OCI-LY7 (cell line): ENCODE results near the gene PLD4. TPM values are rescaled to one million over a fixed set of nuclear protein-coding genes. Genes with fewer than 3 reads are reported as not detected.

Source experiments
- BruUV-seq: library from RNA; stranded (reverse); fragments of 400-500 nt; replicated peaks from 2 replicates; lab custom pipeline; 2021; lab: Mats Ljungman, UMichigan
- CTCF ChIA-PET: fragments of 300-600 bp; sonication (Branson Sonifier 250); formaldehyde crosslinking; loops from one replicate; lab custom pipeline; 2022; ENCODE audit warnings: antibody characterized with exemption; ENCODE audit not compliant: unreplicated experiment; lab: Charles Lee
- POLR2A ChIA-PET: fragments of 300-600 bp; sonication (Branson Sonifier 250); formaldehyde crosslinking; loops from one replicate; lab custom pipeline; 2022; ENCODE audit warnings: antibody characterized with exemption; lab: Charles Lee
- DNase-seq: peaks from one replicate; pipeline ENCODE4 v3.0.0-alpha.2; 2015; ENCODE audit warnings: low spot score
- H2AFZ ChIP-seq: fragments of 200-600 bp; sonication (generic), shearing (Covaris generic); 2 replicates; pipeline ENCODE4 v1.6.1; 2014; ENCODE audit warnings: mild to moderate bottlenecking, antibody characterized with exemption, low read length, moderate library complexity
- H3K27ac ChIP-seq: fragments of 200-600 bp; sonication (generic); 2 replicates; pipeline ENCODE4 v1.5.1; 2014; ENCODE audit warnings: mixed run types, low read depth, mild to moderate bottlenecking, moderate library complexity, low read length, inconsistent platforms; ENCODE audit not compliant: poor library complexity, severe bottlenecking
- H3K36me3 ChIP-seq: fragments of 200-600 bp; sonication (generic); 2 replicates; pipeline ENCODE4 v1.6.1; 2014; ENCODE audit warnings: mild to moderate bottlenecking, antibody characterized with exemption, low read length, moderate library complexity, mixed read lengths; ENCODE audit not compliant: insufficient read depth
- H3K4me1 ChIP-seq: fragments of 200-600 bp; sonication (generic); 2 replicates; pipeline ENCODE4 v1.5.1; 2014; ENCODE audit warnings: mild to moderate bottlenecking, low read length; ENCODE audit not compliant: insufficient read depth, poor library complexity, severe bottlenecking
- H3K4me2 ChIP-seq: fragments of 200-600 bp; sonication (generic); 2 replicates; pipeline ENCODE4 v1.6.1; 2014; ENCODE audit warnings: mild to moderate bottlenecking, low read length
- H3K4me3 ChIP-seq: fragments of 200-600 bp; sonication (generic); 2 replicates; pipeline ENCODE4 v1.5.1; 2014; ENCODE audit warnings: mild to moderate bottlenecking, low read depth, low read length; ENCODE audit not compliant: poor library complexity, severe bottlenecking
- H3K79me2 ChIP-seq: fragments of 200-600 bp; sonication (generic); 2 replicates; pipeline ENCODE4 v1.6.1; 2016; ENCODE audit warnings: low read depth, mild to moderate bottlenecking, low read length, moderate library complexity, mixed read lengths; ENCODE audit not compliant: insufficient read depth
- H3K9me2 ChIP-seq: fragments of 200-600 bp; sonication (generic); 2 replicates; pipeline ENCODE4 v1.6.1; 2016; ENCODE audit warnings: mild to moderate bottlenecking, low read length, mixed read lengths; ENCODE audit not compliant: insufficient read depth
- H3K9me3 ChIP-seq: fragments of 200-600 bp; sonication (generic); 2 replicates; pipeline ENCODE4 v1.6.1; 2014; ENCODE audit warnings: mild to moderate bottlenecking, mixed run types, low read length, mixed read lengths
- H4K20me1 ChIP-seq: fragments of 200-600 bp; sonication (generic); 2 replicates; pipeline ENCODE4 v1.6.1; 2014; ENCODE audit warnings: mild to moderate bottlenecking, antibody characterized with exemption, low read length, moderate library complexity, mixed read lengths; ENCODE audit not compliant: insufficient read depth
- CTCF ChIP-seq: fragments of 200-600 bp; sonication (generic); conservative IDR thresholded peaks from 2 replicates; pipeline ENCODE4 v1.5.1; 2014; ENCODE audit warnings: mild to moderate bottlenecking, antibody characterized with exemption, low read length, moderate library complexity, mixed read lengths
- EZH2phosphoT487 ChIP-seq: fragments of 200-600 bp; sonication (generic); IDR thresholded peaks from 2 replicates; pipeline ENCODE4 v1.6.1; 2018; ENCODE audit warnings: low read depth, borderline replicate concordance, mild to moderate bottlenecking, mixed run types, antibody characterized with exemption, low read length, moderate library complexity, mixed read lengths
- intact Hi-C: fragments of 100-400 bp; cut with micrococcal nuclease; formaldehyde crosslinking; loops from one replicate; pipeline ENCODE4 v1.10.0; 2022; ENCODE audit not compliant: unreplicated experiment
- total RNA-seq, 2 experiments: library from RNA; depleted of rRNA in 1 of 2; stranded (reverse); fragments of >200 nt in 1 of 2; shearing (Covaris generic) in 1 of 2; gene quantifications; 2 replicates each; pipeline ENCODE4 v1.2.3, GENCODE V29; 2014 to 2022

PLD4 gene
- total RNA-seq, 2 experiments from 2014 or later, result 0.66 to 5.1 TPM

- H3K4me2 ChIP-seq, result no peak overlapping the region
- no peak overlapping the region for H2AFZ ChIP-seq
- no peaks in the 10 kb centered on the region for H3K36me3 ChIP-seq
- no peaks in the 10 kb centered on the region for H4K20me1 ChIP-seq
- H3K9me2 ChIP-seq, result no peaks in the 10 kb centered on the region
- ChIA-PET CTCF (no interaction called here), POLR2A (no interaction called here)
- no peaks in the 10 kb centered on the region for H3K9me3 ChIP-seq
- no peak overlapping the region for H3K4me3 ChIP-seq
- no peak overlapping the region for H3K27ac ChIP-seq
- BruUV-seq, result no TSS peak
- TF ChIP-seq CTCF, result no peak
- no peak for TF ChIP-seq EZH2phosphoT487
- H3K79me2 ChIP-seq, result no peaks in the 10 kb centered on the region
- DNase-seq, result no peak
- H3K4me1 ChIP-seq, result no peaks in the 10 kb centered on the region
- intact Hi-C loops, result loop anchor here (1.0 to 2.0 kb wide), 4 partner anchors 31 to 149 kb away; no protein-coding TSS in a partner anchor
Observed at GRCh38 chr14:104895786-104896661, 28.7 kb upstream of the PLD4 start.

GRCh38 chr14:104897330-104898194 lies 27.1 kb upstream of the PLD4 start:
- no peak for DNase-seq
- no peak overlapping the region for H3K27ac ChIP-seq
- CTCF ChIA-PET, result no interaction called here
- H3K9me2 ChIP-seq, result no peaks in the 10 kb centered on the region
- H2AFZ ChIP-seq, result no peak overlapping the region
- no TSS peak for BruUV-seq
- H3K36me3 ChIP-seq, result no peaks in the 10 kb centered on the region
- H4K20me1 ChIP-seq, result no peaks in the 10 kb centered on the region
- H3K9me3 ChIP-seq, result no peaks in the 10 kb centered on the region
- TF ChIP-seq EZH2phosphoT487 (no peak), CTCF (no peak)
- H3K79me2 ChIP-seq, result no peaks in the 10 kb centered on the region
- H3K4me1 ChIP-seq, result no peaks in the 10 kb centered on the region
- H3K4me3 ChIP-seq, result no peak overlapping the region
- POLR2A ChIA-PET, result no interaction called here
- H3K4me2 ChIP-seq, result no peak overlapping the region
- intact Hi-C loops, result loop anchor here (2.0 kb wide), 2 partner anchors 71 to 147 kb away; no protein-coding TSS in a partner anchor
